Measurements from ENCODE around the gene XPNPEP2.

The XPNPEP2 gene

DNA sequence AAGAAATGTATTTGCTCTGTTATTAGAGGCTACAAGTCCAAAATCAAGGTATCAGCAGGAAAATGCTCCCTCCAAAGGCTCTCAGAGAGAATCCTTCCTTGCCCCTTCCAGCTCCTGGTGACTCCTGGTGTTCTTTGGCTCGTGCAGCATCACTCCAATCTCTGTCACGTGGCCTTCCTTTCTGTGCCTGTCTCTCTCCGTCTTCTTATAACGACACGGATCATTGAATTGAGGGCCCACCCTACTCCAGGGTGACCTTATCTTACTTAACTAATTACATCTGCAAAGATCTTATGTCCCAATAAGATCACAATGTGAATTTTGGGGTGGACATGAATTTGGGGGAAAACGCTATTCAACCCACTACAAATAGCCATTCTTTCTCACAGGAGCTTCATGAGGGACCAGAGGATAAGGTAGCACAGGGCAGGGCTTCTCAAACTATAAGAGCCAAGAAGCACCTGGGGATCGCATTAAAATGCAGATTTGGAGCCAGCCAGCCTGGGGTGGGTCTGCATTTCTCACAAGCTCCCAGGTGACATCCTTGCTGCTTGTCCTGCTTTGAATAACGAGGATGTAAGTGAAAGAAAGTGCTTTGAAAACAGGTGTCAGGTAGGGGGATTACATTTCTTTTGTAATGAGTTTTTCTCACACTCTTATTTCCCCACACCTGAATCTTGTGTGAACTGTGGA is 42.2 kb upstream of the XPNPEP2 start:
- TF ChIP-seq EP300 (IDR thresholded peaks at IDR 0.05; ENCODE audit: borderline replicate concordance) = no peak
- TF ChIP-seq USF1 (IDR thresholded peaks at IDR 0.05) = no peak
- TF ChIP-seq YY1 (IDR thresholded peaks at IDR 0.05; ENCODE audit: low read depth) = no peak
- TF ChIP-seq TCF12 (IDR thresholded peaks at IDR 0.05; ENCODE audit: low read depth) = no peak
- TF ChIP-seq FOXM1 (IDR thresholded peaks at IDR 0.05; ENCODE audit: borderline replicate concordance, low read depth) = no peak

DNA sequence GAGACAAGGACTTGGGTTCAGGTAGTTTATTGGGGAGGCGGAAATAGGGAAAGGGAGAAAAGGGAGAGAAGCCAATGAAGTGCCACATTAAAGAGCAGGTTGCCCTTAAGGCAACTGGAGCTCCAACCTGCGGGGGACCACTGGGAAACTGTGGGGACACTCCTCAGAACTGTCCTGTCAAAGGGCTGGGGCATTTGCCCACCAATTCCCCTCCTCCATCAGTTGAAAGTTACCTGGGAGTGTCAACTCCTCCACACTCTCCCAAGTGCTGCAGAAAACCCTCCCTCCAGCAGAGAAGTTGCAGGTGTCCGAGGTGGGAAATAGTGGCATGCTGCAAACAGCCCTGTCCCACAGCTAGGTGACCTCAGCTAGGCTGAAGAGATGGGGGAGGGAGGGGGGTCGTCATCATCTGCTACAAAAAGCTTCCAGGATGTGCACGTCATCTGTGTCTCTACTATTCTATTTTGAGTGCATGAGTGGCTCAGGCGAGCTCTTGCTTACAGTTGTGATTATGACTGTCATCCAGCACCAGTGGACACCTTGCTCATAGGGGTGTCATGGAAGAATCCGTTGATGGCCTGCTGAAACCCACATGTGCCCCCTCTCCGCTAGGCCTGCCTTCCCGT is 41.5 kb upstream of the XPNPEP2 start:
- no peak for TF ChIP-seq EP300 (IDR thresholded peaks at IDR 0.05; ENCODE audit: borderline replicate concordance)
- TF ChIP-seq CEBPB (IDR thresholded peaks at IDR 0.05) = no peak
- TF ChIP-seq ZBTB7A (IDR thresholded peaks at IDR 0.05; ENCODE audit: low read depth) = no peak
- TF ChIP-seq NFIC (IDR thresholded peaks at IDR 0.05) = no peak
- TF ChIP-seq, protein P1, sequence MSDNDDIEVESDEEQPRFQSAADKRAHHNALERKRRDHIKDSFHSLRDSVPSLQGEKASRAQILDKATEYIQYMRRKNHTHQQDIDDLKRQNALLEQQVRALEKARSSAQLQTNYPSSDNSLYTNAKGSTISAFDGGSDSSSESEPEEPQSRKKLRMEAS (IDR thresholded peaks at IDR 0.05) = no peak
- no peak for TF ChIP-seq USF1 (IDR thresholded peaks at IDR 0.05)
- TF ChIP-seq CREB1 (IDR thresholded peaks at IDR 0.05; ENCODE audit: low read depth) = no peak
- no peak for TF ChIP-seq RAD21 (IDR thresholded peaks at IDR 0.05; ENCODE audit: low read depth)
- TF ChIP-seq EGR1 (IDR thresholded peaks at IDR 0.05) = no peak

GRCh38 chrX:129698150-129698549 is 40.6 kb upstream of the XPNPEP2 start:
- no peak for TF ChIP-seq REST (IDR thresholded peaks at IDR 0.05; ENCODE audit: low read depth)
- no peak for TF ChIP-seq CREB1 (IDR thresholded peaks at IDR 0.05; ENCODE audit: low read depth)
- TF ChIP-seq, protein P1 (IDR thresholded peaks at IDR 0.05) = no peak
- TF ChIP-seq TAF1 (IDR thresholded peaks at IDR 0.05; ENCODE audit: low read depth) = no peak
- TF ChIP-seq ZBTB7A (IDR thresholded peaks at IDR 0.05; ENCODE audit: low read depth) = no peak
- no peak for TF ChIP-seq YY1 (IDR thresholded peaks at IDR 0.05; ENCODE audit: low read depth)
- TF ChIP-seq USF1 (IDR thresholded peaks at IDR 0.05) = no peak
- no peak for TF ChIP-seq RAD21 (IDR thresholded peaks at IDR 0.05; ENCODE audit: low read depth)
- TF ChIP-seq TCF12 (IDR thresholded peaks at IDR 0.05; ENCODE audit: low read depth) = no peak
- no peak for TF ChIP-seq CEBPB (IDR thresholded peaks at IDR 0.05)
- TF ChIP-seq EGR1 (IDR thresholded peaks at IDR 0.05) = no peak
- no peak for TF ChIP-seq FOXM1 (IDR thresholded peaks at IDR 0.05; ENCODE audit: borderline replicate concordance, low read depth)
- no peak for TF ChIP-seq TEAD4 (IDR thresholded peaks at IDR 0.05)
- TF ChIP-seq NFIC (IDR thresholded peaks at IDR 0.05) = no peak

DNA sequence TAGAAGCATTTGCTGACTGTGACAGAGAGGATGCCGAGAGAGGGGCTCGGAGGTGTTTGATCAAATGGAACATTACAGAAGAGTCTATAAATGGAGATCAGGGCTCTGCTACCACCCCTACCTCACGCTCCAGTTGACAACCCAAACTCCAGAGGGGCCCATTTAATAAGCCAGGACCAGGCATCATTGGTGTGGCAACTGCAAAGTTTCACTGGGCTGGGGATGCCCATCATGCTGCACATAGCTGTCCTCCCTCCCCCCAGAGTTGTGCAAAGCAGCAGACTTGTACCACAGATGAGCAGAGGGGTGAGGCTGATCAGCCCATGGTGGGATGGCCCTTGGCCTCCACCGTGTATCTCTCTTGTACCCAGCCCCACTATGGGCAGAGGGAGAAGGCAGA is 38.2 kb upstream of the XPNPEP2 start:
- TF ChIP-seq CREB1 (IDR thresholded peaks at IDR 0.05; ENCODE audit: low read depth) = no peak
- TF ChIP-seq, protein P1 (IDR thresholded peaks at IDR 0.05) = no peak
- no peak for TF ChIP-seq USF1 (IDR thresholded peaks at IDR 0.05)
- TF ChIP-seq ZBTB7A (IDR thresholded peaks at IDR 0.05; ENCODE audit: low read depth) = no peak
- no peak for TF ChIP-seq RAD21 (IDR thresholded peaks at IDR 0.05; ENCODE audit: low read depth)
- TF ChIP-seq YY1 (IDR thresholded peaks at IDR 0.05; ENCODE audit: low read depth) = no peak
- no peak for TF ChIP-seq EGR1 (IDR thresholded peaks at IDR 0.05)
- no peak for TF ChIP-seq TAF1 (IDR thresholded peaks at IDR 0.05; ENCODE audit: low read depth)
- no peak for TF ChIP-seq EP300 (IDR thresholded peaks at IDR 0.05; ENCODE audit: borderline replicate concordance)
- no peak for TF ChIP-seq REST (IDR thresholded peaks at IDR 0.05; ENCODE audit: low read depth)
- no peak for TF ChIP-seq FOXM1 (IDR thresholded peaks at IDR 0.05; ENCODE audit: borderline replicate concordance, low read depth)
- no peak for TF ChIP-seq TEAD4 (IDR thresholded peaks at IDR 0.05)
- no peak for TF ChIP-seq CEBPB (IDR thresholded peaks at IDR 0.05)
- TF ChIP-seq NFIC (IDR thresholded peaks at IDR 0.05) = no peak
